Measurements from ENCODE around the gene ITGB3BP.

DNA sequence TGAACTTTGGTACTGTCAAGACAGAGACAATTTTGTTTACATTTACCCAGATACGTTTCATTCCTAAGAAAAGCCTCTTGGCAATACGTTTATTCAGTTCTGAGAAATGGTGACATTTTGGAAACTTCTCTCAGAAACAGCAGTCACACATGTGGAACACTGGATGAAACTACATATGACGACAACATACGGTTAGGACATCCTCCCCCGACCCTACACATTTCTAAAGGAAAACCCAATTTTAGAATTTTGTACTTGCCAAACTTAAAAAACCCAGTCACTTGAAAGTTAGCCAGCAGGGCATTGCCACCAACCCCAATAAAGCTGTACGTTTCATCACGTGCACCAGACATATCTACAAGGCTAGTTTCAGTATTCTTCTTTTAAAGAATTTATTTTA, 56.8 kb downstream of the ITGB3BP start:
- TF ChIP-seq, protein P1, sequence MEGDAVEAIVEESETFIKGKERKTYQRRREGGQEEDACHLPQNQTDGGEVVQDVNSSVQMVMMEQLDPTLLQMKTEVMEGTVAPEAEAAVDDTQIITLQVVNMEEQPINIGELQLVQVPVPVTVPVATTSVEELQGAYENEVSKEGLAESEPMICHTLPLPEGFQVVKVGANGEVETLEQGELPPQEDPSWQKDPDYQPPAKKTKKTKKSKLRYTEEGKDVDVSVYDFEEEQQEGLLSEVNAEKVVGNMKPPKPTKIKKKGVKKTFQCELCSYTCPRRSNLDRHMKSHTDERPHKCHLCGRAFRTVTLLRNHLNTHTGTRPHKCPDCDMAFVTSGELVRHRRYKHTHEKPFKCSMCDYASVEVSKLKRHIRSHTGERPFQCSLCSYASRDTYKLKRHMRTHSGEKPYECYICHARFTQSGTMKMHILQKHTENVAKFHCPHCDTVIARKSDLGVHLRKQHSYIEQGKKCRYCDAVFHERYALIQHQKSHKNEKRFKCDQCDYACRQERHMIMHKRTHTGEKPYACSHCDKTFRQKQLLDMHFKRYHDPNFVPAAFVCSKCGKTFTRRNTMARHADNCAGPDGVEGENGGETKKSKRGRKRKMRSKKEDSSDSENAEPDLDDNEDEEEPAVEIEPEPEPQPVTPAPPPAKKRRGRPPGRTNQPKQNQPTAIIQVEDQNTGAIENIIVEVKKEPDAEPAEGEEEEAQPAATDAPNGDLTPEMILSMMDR (IDR thresholded peaks at IDR 0.05): no peak
- no peak for TF ChIP-seq POLR2A (IDR thresholded peaks at IDR 0.05)

Data from body of pancreas (tissue), 4 donors.